SK-MEL-5 (cell line): ENCODE measurements around the gene MUC20. TPM values are rescaled to one million over a fixed set of nuclear protein-coding genes. Genes with fewer than 3 reads are reported as not detected.
"Not testable (repeated sequence)": the region's sequence is repeated elsewhere in the genome, so short reads cannot be mapped to it uniquely, and the experiment has no call there.

ENCODE experiments used
- DNase-seq: peaks from one replicate; pipeline ENCODE4 v3.0.0-alpha.2; 2016; ENCODE audit warnings: low read depth, low spot score
- in situ Hi-C: cut with HindIII; loops from 2 replicates; pipeline ENCODE4 v1.10.0; 2016; ENCODE audit warnings: low sequenced_read_pairs, high pct_unique_total_duplicates, low pct_unique_long_range_greater_than_20kb
- total RNA-seq: library from RNA; depleted of rRNA; stranded (reverse); fragments of >200 nt; shearing (Covaris generic); gene quantifications from 2 replicates; pipeline ENCODE4 v1.2.3, GENCODE V29; 2014

MUC20 gene
- total RNA-seq, 1 experiment from 2014 or later: not detected

GRCh38 chr3:195690951-195691350 is 29.8 kb upstream of the MUC20 start:
- in situ Hi-C loops: no loop called here

GRCh38 chr3:195691596-195692353 is 29.0 kb upstream of the MUC20 start:
- in situ Hi-C loops: not testable (repeated sequence)

More at GRCh38 chr3:195690951-195691350, 29.8 kb upstream of the MUC20 start:
- DNase-seq: no peak

GRCh38 chr3:195692354-195692685 is 28.5 kb upstream of the MUC20 start:
- in situ Hi-C loops: no loop called here
- no peak for DNase-seq

More at GRCh38 chr3:195691596-195692353, 29.0 kb upstream of the MUC20 start:
- DNase-seq: not testable (repeated sequence)

- in situ Hi-C loops: no loop called here
- no peak for DNase-seq
Measured at GRCh38 chr3:195692781-195693427, 27.9 kb upstream of the MUC20 start.

GRCh38 chr3:195693428-195694216 is 27.2 kb upstream of the MUC20 start:
- in situ Hi-C loops: no loop called here

GRCh38 chr3:195694217-195695076 is 26.3 kb upstream of the MUC20 start:
- in situ Hi-C loops, DNase-seq: not testable (repeated sequence)

More at GRCh38 chr3:195693428-195694216, 27.2 kb upstream of the MUC20 start:
- no peak for DNase-seq

GRCh38 chr3:195696632-195697278 is 24.0 kb upstream of the MUC20 start:
- in situ Hi-C loops: no loop called here
- no peak for DNase-seq

- peak; percentile 57 for DNase-seq
- in situ Hi-C loops: no loop called here
Measured at GRCh38 chr3:195697582-195698324, 23.0 kb upstream of the MUC20 start.

GRCh38 chr3:195698325-195698646 is 22.5 kb upstream of the MUC20 start:
- in situ Hi-C loops: no loop called here
- DNase-seq: no peak

- in situ Hi-C loops: no loop called here
- DNase-seq: peak; percentile 92
Measured at GRCh38 chr3:195698647-195699387, 22.0 kb upstream of the MUC20 start.

GRCh38 chr3:195699388-195699771 is 21.4 kb upstream of the MUC20 start:
- in situ Hi-C loops: no loop called here
- no peak for DNase-seq

- in situ Hi-C loops: no loop called here
- DNase-seq: no peak
Measured at GRCh38 chr3:195699860-195700259, 20.9 kb upstream of the MUC20 start.

- no peak for DNase-seq
- in situ Hi-C loops: no loop called here
Measured at GRCh38 chr3:195700319-195700718, 20.5 kb upstream of the MUC20 start.

GRCh38 chr3:195701042-195701915 is 19.5 kb upstream of the MUC20 start:
- in situ Hi-C loops: no loop called here
- DNase-seq: no peak

- in situ Hi-C loops: no loop called here
- DNase-seq: no peak
Measured at GRCh38 chr3:195703776-195704175, 17.0 kb upstream of the MUC20 start.
